Measurements from ENCODE around the gene CRELD1.
A peak's percentile ranks its signal among the peaks of the same experiment; 100 is the strongest.
"Not testable (repeated sequence)": the region's sequence is repeated elsewhere in the genome, so short reads cannot be mapped to it uniquely, and the experiment has no call there.

The CRELD1 gene

DNA sequence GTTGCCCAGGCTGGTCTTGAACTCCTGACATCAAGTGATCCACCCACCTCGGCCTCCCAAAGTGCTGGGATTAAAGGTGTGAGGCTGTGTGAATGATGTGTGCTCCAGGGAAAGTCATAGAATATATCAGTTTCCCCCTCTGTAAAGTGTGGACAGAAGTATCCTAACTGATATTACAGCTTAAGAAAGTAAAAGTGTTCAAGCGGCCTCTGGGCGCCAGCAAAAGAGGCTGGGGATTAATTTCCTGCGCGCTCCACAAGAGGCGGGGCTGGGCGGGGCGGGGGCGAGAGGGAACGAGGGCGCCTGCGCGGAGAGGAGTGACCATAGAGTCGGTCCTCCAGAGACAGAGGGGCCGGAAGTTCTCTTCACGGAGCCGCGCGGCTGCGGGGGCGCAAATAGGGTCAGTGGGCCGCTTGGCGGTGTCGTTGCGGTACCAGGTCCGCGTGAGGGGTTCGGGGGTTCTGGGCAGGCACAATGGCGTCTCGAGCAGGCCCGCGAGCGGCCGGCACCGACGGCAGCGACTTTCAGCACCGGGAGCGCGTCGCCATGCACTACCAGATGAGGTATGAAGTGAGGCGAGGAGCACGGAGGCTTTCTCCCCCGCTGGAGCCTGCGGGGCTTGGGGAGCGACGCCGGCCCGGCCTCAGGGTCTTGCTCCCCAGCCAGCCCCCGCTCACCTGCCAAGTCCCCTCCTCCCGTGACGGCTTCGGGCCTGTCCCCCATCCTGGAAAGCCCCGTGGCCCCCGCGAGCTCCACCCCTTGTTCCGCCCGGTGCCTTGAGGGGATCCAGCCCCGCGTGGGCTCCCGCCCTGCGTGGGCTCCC, 43.2 kb upstream of the CRELD1 start, which contains the start of gene JAGN1:
Gene JAGN1, plus strand, starts transcription at position 362 of the 823 bp plus-strand sequence. Its CDS starts 113 bp downstream, at position 475.
- TF ChIP-seq, protein P1, sequence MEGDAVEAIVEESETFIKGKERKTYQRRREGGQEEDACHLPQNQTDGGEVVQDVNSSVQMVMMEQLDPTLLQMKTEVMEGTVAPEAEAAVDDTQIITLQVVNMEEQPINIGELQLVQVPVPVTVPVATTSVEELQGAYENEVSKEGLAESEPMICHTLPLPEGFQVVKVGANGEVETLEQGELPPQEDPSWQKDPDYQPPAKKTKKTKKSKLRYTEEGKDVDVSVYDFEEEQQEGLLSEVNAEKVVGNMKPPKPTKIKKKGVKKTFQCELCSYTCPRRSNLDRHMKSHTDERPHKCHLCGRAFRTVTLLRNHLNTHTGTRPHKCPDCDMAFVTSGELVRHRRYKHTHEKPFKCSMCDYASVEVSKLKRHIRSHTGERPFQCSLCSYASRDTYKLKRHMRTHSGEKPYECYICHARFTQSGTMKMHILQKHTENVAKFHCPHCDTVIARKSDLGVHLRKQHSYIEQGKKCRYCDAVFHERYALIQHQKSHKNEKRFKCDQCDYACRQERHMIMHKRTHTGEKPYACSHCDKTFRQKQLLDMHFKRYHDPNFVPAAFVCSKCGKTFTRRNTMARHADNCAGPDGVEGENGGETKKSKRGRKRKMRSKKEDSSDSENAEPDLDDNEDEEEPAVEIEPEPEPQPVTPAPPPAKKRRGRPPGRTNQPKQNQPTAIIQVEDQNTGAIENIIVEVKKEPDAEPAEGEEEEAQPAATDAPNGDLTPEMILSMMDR (IDR thresholded peaks at IDR 0.05; ENCODE audit: borderline replicate concordance, insufficient read depth, low read depth, low read length), result no peak
- H3K4me3 ChIP-seq (ENCODE audit: low read depth, low read length), result peak within 1 kb of the TSS; percentile 98

DNA sequence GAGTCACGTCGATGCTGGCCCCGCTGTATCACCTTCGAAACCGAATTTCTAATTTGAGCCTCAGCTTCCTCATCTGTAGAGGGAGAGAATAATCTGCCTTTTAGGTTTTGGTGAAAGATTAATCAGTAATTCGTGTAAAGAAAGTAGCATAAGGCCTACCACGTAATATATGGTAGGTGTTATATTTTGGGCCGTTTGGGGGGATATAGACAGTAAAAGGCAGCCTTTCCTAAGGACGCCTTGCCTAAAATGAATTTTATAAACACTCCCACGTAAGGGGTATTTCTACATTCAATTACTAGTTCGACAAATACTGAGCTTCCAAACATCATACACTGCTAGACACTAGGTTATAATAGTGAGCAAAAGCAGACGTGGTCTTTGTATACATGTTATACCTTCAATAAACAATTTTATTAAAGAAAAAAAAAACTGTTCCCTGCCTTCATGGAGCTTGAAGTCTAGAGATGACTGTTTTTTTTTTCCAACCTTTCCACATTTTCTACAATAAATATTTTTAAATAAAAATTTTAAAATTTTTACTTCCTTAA, 42.5 kb upstream of the CRELD1 start:
- TF ChIP-seq, protein P1 (IDR thresholded peaks at IDR 0.05; ENCODE audit: borderline replicate concordance, insufficient read depth, low read depth, low read length), result no peak
- peak overlapping the region; percentile 98 for H3K4me3 ChIP-seq (ENCODE audit: low read depth, low read length)

DNA sequence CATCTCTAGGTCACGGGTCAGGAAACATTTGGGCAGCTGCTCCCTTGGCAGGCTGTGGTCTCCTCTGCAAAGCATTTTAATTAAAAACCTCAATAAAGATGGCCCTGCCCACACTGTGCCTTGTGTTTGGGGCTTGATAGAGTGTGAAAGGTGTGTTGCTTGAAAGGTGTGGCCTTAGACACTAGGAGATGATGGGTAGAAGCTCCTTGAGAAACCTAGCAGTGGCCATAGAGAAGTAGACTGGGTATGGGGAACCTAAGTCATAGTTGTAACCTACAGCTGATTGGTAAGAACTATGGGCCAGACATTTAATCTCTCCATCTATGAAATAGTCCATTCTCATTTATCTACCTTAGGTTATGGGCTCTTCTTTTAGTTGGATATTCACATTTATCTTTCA, 39.9 kb upstream of the CRELD1 start:
- no peak overlapping the region for H3K4me3 ChIP-seq (ENCODE audit: low read depth, low read length)
- TF ChIP-seq, protein P1 (IDR thresholded peaks at IDR 0.05; ENCODE audit: borderline replicate concordance, insufficient read depth, low read depth, low read length), result no peak

DNA sequence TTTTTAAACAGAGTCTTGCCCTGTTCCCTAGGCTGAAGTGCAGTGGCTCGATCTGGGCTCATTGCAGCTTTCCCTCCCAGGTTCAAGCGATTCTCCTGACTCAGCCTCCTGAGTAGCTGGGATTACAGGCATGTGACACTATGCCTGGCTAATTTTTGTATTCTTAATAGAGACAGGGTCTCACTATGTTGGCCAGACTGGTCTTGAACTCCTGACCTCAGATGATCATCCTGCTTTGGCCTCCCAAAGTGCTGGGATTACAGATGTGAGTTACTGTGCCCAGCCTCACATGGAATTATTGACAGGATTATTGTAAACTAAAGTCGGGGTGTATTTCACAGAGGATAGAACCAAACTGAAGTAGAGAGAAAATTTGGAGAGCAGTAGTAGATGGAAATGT, 37.9 kb upstream of the CRELD1 start:
- not testable (repeated sequence) for H3K4me3 ChIP-seq (ENCODE audit: low read depth, low read length)

DNA sequence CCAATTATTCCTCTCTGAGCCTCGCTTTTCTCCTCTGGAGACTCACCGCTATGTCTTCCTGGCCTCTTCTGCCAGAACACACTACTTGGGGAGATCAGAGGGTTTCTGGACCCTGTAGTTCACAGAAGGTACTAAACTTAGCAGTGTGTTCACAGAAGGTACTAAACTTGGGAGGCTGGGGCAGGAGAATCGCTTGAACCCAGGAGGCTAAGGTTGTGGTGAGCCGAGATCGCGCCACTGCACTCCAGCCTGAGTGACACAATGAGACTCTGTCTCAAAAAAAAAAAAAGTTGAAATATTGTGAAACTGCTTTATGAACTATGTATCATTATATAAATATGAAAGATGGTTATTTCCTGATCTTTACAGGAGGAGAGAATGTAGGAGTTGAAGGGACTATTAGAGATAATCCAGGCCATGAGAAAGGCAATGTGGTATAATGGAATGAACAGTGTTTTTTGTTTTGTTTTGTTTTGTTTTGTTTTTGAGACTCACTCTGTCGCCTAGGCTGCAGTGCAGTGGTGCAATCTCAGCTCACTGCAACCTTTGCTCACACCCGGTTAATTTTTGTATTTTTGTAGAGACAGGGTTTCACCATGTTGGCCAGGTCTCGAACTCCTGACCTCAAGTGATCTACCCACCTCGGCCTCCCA, 36.8 kb upstream of the CRELD1 start:
- H3K4me3 ChIP-seq (ENCODE audit: low read depth, low read length), result not testable (repeated sequence)

DNA sequence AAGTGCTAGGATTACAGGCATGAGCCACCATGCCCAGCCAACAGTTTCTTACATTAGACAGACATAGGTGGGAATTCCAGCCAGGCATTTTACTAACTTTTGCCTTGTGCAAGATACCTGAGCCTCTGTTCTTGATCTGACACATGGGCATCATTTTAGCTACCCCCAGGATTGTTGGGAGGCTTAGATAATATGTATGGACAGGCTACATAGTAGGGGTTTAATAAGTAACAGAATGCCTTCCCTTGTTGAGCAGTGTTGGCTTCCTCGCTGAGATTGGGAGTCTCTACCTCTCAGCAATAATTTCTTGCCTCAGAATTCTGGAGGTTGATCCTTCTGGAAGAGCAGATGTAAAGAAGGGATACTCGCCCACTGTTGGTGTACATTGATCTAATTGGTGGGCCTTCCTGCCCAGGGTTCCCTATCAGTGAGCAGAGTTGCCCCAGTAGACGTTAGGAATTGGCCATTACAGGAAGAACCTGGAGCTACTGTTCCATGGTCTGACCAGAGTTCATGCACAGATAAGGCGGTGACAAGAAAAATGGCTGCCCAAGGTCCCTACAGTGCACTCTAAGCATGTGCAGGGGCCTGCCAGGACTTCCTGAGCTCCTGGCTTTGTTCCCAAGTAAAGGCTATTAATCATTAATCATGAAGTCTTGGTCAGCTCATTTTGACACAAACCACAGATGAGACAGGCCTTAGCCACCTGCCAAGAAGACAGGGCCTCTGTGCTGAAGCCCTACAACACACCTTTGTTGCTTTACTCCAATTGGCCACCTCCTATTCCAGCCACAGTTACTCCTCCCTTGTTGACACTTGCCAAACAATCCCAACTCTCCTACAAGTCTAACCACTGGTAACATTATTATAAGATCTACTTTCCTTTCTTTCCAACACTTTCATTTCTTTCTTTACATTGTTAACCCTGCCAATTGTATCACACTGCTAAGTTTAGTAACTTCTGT, 35.9 kb upstream of the CRELD1 start:
- TF ChIP-seq, protein P1 (IDR thresholded peaks at IDR 0.05; ENCODE audit: borderline replicate concordance, insufficient read depth, low read depth, low read length), result no peak
- H3K4me3 ChIP-seq (ENCODE audit: low read depth, low read length), result no peak overlapping the region

DNA sequence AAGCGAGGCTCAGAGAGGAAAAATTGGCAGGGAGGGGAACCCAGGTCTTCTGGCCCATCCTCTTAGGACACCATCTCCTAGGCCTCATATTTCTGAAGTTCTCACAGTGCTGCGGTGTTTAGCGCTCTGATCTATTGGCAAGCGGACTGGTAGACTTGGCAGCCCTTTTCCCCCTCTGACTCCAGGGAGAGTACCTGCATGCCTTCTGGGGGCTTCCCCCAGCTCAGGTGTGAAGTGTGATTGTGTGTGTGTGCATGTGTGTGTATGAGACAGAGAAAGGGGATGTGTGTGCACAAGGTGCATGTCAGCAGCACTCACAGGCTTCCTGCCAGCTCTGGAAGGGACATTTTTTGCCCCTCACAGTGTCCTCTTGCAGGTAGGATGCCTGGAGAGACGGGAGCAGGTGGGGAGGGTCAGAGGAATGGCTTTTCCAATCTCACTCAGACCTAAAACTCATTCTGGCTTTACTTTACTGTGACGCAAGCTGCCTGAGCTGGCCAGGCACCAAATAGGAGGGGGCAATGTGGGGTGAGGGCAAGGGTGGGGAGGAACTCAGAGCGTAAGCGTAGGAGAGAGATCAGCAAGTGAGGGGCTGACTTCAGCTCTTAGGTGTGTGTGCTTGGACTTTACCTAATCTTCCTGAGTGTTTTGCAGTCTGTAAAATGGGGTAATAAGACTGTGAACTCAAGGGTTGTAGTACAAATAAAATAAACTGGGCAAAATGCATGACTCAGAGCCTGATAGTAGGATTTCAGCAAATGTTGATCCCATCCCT, 35.0 kb upstream of the CRELD1 start:
- no peak overlapping the region for H3K4me3 ChIP-seq (ENCODE audit: low read depth, low read length)
- TF ChIP-seq, protein P1 (IDR thresholded peaks at IDR 0.05; ENCODE audit: borderline replicate concordance, insufficient read depth, low read depth, low read length), result no peak
